Measurements from ENCODE around the gene USP34. TPM values are rescaled to one million over a fixed set of nuclear protein-coding genes. Genes with fewer than 3 reads are reported as not detected.

Gene USP34
- total RNA-seq, 1 donor from 2014 or later: 43.5 TPM

- intact Hi-C loops (cut with DNase I): no loop called here
These were observed 198.3 kb downstream of the USP34 start for GRCh38 chr2:61272421-61273070.

GRCh38 chr2:61268249-61268648 lies 202.6 kb downstream of the USP34 start:
- ATAC-seq (ENCODE audit: poor library complexity): no peak
- intact Hi-C loops (cut with DNase I): no loop called here
- no peak for DNase-seq

More at GRCh38 chr2:61272421-61273070, 198.3 kb downstream of the USP34 start:
- ATAC-seq (ENCODE audit: poor library complexity) (no peak), DNase-seq (no peak)

- DNase-seq (no peak), ATAC-seq (ENCODE audit: poor library complexity) (no peak)
- intact Hi-C loops (cut with DNase I): no loop called here
These were observed 204.0 kb downstream of the USP34 start for GRCh38 chr2:61266632-61267505.

- DNase-seq (no peak), ATAC-seq (ENCODE audit: poor library complexity) (no peak)
- intact Hi-C loops (cut with DNase I): no loop called here
These were observed 207.1 kb downstream of the USP34 start for GRCh38 chr2:61263830-61264229.

- ATAC-seq (ENCODE audit: poor library complexity) (no peak), DNase-seq (no peak)
- intact Hi-C loops (cut with DNase I): no loop called here
These were observed 208.2 kb downstream of the USP34 start for GRCh38 chr2:61262699-61263098.

- intact Hi-C loops (cut with DNase I): no loop called here
- no peak for ATAC-seq (ENCODE audit: poor library complexity)
- no peak for DNase-seq
These were observed 213.4 kb downstream of the USP34 start for GRCh38 chr2:61257446-61257845.

- DNase-seq (no peak), ATAC-seq (ENCODE audit: poor library complexity) (no peak)
- intact Hi-C loops (cut with DNase I): no loop called here
These were observed 215.1 kb downstream of the USP34 start for GRCh38 chr2:61255580-61256437.

- ATAC-seq (ENCODE audit: poor library complexity): no peak
- DNase-seq: no peak
- intact Hi-C loops (cut with DNase I): no loop called here
These were observed 216.4 kb downstream of the USP34 start for GRCh38 chr2:61254536-61254935.

- ATAC-seq (ENCODE audit: poor library complexity): no peak
- intact Hi-C loops (cut with DNase I): no loop called here
- DNase-seq: no peak
These were observed 217.8 kb downstream of the USP34 start for GRCh38 chr2:61253136-61253535.

- no peak for DNase-seq
- intact Hi-C loops (cut with DNase I): no loop called here
- ATAC-seq (ENCODE audit: poor library complexity): no peak
These were observed 218.9 kb downstream of the USP34 start for GRCh38 chr2:61252031-61252430.

GRCh38 chr2:61249521-61250071 lies 221.3 kb downstream of the USP34 start:
- ATAC-seq (ENCODE audit: poor library complexity): no peak
- intact Hi-C loops (cut with DNase I): no loop called here
- no peak for DNase-seq

- no peak for DNase-seq
- intact Hi-C loops (cut with DNase I): no loop called here
- ATAC-seq (ENCODE audit: poor library complexity): no peak
These were observed 223.6 kb downstream of the USP34 start for GRCh38 chr2:61247204-61247812.

- intact Hi-C loops (cut with DNase I): no loop called here
These were observed 226.2 kb downstream of the USP34 start for GRCh38 chr2:61244694-61245093.

GRCh38 chr2:61241266-61241665 lies 229.6 kb downstream of the USP34 start:
- intact Hi-C loops (cut with DNase I): no loop called here
- no peak for ATAC-seq (ENCODE audit: poor library complexity)
- DNase-seq: no peak

More at GRCh38 chr2:61244694-61245093, 226.2 kb downstream of the USP34 start:
- DNase-seq (no peak), ATAC-seq (ENCODE audit: poor library complexity) (no peak)

GRCh38 chr2:61238219-61239012 lies 232.5 kb downstream of the USP34 start:
- DNase-seq (no peak), ATAC-seq (ENCODE audit: poor library complexity) (no peak)
- intact Hi-C loops (cut with DNase I): no loop called here

GRCh38 chr2:61235716-61236115 lies 235.2 kb downstream of the USP34 start:
- ATAC-seq (ENCODE audit: poor library complexity): no peak
- no peak for DNase-seq
- intact Hi-C loops (cut with DNase I): no loop called here

- intact Hi-C loops (cut with DNase I): no loop called here
- no peak for DNase-seq
- no peak for ATAC-seq (ENCODE audit: poor library complexity)
These were observed 237.3 kb downstream of the USP34 start for GRCh38 chr2:61233581-61233980.

- no peak for ATAC-seq (ENCODE audit: poor library complexity)
- intact Hi-C loops (cut with DNase I): no loop called here
- DNase-seq: no peak
These were observed 241.0 kb downstream of the USP34 start for GRCh38 chr2:61229936-61230335.

All from Right ventricle myocardium superior (tissue), 1 donor.